Transverse colon (tissue), 4 donors: ENCODE measurements around the gene SETD1A.

ENCODE experiments used
- CTCF ChIP-seq, 5 experiments: fragments of 200-600 bp in 3 of 5; fragments of 450-650 bp in 2 of 5; sonication (generic) in 3 of 5; IDR thresholded peaks; 1 replicate in 2 of 5; 2 replicates in 3 of 5; pipeline ENCODE4 v1.5.1; 2016 to 2017; ENCODE audit warnings: antibody characterized with exemption in 5 of 5, inconsistent platforms in 3 of 5, mild to moderate bottlenecking in 2 of 5, moderate library complexity in 1 of 5
- EP300 ChIP-seq: sonication (generic); formaldehyde crosslinking; IDR thresholded peaks from one replicate; pipeline ENCODE4 v1.6.1; 2017; ENCODE audit warnings: antibody characterized with exemption, low read depth
- POLR2A ChIP-seq: fragments of 450-650 bp; IDR thresholded peaks from one replicate; pipeline ENCODE4 v1.6.1; 2016; ENCODE audit warnings: antibody characterized with exemption, mild to moderate bottlenecking, moderate library complexity
- POLR2AphosphoS5 ChIP-seq, 3 donors: sonication (generic); formaldehyde crosslinking; IDR thresholded peaks; one replicate each; pipeline ENCODE4 v1.6.1; 2016; ENCODE audit warnings: antibody characterized with exemption in 3 of 3

GRCh38 chr16:30977502-30977901, 19.9 kb downstream of the SETD1A start:
- TF ChIP-seq CTCF (IDR thresholded peaks at IDR 0.05) (no peak), EP300 (no peak), POLR2A (no peak), POLR2AphosphoS5 (IDR thresholded peaks at IDR 0.05) (no peak)
